Activated naive CD4-positive, alpha-beta T cell treated with Interleukin-2 at 50 U/mL for 16 hours (primary cell): ENCODE results near the gene YWHAG.
"Not testable (repeated sequence)": the region's sequence is repeated elsewhere in the genome, so short reads cannot be mapped to it uniquely, and the experiment has no call there.

Experiments used
- DNase-seq: peaks from one replicate; pipeline ENCODE4 v3.0.0-alpha.2; 2020

Gene YWHAG

DNA sequence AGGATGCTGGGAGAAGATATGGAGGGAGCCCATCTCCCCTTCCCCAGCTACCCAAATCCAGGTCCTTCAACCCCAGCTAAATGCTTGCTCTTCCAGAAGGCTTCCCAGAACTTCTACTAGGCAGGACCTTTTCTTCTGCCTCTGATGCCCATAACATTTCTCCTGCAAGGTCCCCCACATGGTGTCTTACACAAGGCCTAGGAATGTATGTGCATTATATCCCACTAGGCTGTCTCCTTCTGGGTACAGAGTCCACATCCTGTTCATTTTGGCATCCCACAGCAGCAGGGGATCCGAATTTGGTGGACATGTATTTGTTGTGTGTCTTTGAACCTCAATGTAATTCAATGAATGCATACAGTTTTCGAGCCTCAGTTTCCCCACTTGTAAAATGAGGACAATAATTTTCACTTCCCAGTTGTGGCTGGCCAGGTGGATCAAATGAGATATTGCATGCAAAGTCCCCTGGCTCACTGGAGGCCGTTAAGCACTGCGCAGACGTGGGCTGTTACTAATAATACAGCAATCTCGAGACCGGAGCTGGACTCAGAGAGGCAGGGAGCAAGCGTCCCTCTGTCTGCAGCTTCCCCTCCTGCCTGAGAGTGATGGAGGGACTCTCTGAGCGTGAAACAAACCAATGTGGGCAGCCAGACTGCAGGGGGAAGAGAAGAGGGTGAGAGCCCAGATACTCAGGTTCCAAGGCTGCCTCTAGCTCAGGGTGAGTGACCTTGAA lies 18.6 kb upstream of the YWHAG start:
- no peak for DNase-seq

DNA sequence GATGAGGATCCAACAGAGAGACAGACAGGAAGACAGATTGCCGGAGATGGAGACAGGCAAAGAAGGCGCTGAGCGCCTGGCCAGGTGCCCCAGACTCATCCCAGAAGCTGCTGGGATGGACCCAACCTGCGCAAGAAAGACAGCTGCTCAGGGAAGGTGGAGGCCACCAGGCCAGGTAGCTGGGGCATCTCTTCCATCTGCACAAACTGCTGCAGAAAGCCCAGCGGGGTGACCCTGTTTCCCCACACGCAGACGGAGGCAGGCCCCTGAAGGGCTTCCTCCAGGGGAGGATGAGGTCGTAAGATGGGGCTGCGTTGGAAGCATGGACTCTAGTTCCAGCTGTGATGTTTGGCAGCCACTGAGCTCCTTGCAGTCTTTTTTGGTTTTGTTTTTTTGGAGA lies 16.5 kb upstream of the YWHAG start:
- DNase-seq = no peak

DNA sequence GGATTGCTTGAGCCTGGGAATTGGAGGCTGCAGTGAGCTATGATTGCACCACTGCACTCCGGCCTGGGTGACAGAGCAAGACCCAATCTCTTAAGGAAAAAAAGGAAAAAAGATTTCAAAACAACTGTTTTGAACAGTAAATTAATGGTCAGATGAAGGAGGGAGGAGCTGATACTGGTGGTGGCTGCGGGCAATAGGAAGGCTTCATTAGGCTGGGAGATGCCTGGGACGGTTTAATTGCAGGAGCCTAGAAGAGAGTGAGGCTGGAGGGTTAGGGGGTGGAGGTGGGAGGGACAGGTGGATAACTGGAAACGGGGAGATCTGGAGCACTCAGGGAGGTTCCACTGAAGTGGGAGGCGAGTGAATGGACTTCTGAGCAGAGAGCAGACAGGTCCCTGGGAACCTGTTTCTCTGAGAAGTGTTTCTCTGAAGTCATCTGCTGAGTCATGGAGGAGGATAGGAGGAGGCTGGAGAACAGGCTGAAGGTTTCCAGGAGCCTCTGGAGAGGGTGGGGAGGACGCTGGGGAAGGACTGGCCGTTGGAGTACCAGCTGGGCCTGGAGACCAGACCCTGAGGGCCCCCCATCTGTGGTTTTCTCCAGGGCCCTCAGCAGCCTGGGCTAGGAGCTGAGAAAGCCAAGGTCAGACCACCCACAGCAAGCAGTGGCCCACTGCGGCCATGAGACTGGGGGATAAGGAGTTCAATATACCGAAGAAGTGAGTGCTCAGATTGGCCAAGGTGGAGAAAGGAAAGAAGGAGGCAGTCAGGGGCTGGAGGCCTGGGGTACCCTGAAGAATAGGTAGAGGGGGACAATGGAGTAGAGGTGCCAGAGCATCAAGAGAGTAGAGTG lies 14.4 kb upstream of the YWHAG start:
- DNase-seq = no peak

DNA sequence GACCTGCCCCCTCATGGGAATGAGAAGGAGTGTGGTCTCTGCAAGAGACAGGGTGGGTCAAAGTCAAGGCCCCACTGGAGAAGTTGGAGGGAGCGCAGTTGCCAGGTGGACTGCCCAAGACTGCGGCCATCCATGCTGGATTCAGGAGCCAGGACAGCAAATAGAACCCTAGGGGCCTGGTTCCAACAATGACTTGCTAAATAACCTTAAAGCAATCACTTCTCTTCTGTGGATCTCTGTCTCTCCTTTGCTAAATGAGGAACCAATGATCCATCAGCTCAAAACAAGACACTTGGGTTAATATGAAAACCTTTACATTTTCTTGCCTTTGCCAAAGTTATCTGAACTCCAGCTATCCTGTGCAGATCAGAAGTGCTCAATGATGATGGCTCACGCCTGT lies 12.6 kb upstream of the YWHAG start:
- no peak for DNase-seq

DNA sequence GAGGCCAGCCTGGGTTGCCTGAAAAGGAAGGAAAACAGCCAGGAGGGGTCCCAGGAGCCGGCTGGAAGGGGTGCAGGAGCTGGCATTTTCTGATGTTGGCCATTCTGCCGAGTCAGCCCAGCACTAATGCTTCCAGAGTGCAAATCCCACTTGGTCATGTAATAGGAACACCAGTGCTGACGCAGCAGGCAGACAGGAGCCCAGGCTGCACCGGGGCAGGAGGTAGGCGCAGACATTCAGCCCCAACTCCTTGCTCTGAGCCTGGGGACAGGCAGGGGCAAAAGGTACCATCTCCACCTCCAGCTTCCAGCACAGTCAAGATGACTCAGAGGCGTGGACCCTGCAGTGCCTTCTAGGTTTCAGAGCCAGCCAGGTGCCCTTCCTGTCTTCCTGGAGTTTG lies 10.2 kb upstream of the YWHAG start:
- DNase-seq = no peak

DNA sequence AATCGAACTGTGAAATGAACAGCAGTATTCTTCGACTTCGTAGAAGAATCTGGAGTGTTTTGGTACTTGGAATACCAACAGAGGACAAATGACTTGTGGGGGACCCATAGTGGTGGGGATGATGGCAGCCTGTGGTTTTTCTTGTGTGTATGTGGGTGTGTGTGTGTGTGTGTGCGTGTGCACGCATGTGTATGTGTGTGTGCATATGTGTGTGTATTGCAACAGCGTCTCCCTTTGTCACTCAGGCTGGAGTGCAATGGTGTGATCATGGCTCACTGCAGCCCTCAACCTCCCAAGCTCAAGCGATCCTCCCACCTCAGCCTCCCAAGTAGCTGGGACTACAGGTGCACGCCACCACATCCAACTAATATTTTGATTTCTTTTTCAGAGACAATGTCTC lies 9.4 kb upstream of the YWHAG start:
- DNase-seq = no peak

DNA sequence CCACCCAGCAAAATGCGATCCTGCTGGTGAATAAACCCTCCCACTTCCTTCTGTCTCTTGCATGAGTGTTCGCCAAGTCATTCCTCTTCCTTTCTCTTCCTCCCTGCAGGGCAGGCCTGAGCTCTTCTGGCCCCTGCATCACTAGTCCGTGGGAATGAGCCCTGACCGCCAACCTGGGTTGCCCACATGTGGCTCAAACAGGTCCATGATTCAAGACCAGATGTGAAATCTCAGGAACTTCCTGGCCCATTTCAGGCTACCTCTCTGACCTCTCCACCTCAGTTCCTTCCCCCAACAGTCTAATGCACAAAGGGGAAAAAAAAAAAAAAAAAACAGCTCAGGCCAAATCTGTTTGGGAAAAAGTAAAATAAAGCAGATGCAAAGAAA lies 5.4 kb upstream of the YWHAG start:
- no peak for DNase-seq

DNA sequence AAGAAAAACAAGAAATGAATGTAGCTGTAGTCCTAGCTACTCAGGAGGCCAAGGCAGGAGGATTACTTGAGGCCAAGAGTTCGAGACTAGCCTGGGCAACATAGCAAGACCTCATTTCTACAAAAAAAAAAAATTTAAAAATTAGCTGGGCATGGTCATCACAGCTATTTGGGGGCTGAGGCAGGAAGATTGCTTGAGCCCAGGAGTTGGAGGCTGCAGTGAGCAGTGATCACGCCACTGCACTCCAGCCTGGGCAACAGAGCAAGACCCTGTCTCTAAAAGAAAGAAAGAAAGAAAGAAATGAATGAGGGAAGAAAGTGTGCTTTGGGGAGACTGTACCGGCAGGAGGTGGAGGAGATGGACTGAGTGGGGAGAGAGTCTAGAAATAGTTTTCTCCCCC lies 5.0 kb upstream of the YWHAG start:
- not testable (repeated sequence) for DNase-seq

DNA sequence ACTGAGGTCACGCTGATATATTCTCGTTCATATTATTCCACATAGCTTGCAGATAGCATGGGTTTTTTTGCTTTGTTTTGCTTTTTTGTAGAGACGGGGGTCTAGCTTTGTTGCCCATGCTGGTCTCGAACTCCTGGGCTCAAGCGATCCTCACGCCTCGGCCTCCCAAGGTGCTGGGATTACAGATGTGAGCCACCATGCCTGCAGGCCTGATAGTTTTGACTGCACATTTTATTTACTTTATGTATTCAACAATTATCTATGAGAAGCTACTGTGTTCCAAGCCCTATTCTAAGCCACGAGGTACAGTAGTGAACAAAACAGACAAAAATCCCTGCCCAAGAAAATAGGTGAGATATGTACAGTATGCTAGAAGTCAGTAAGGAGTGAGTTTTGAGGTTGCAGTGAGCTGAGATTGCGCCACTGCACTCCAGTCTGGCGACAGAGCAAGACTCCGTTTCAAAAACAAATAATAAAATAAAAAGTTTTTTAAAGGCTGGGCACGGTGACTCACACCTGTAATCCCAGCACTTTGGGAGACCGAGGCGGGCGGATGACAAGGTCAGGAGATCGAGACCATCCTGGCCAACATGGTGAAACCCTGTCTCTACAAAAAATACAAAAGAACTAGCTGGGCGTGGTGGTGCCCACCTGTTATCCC lies 1.3 kb upstream of the YWHAG start:
- no peak for DNase-seq

DNA sequence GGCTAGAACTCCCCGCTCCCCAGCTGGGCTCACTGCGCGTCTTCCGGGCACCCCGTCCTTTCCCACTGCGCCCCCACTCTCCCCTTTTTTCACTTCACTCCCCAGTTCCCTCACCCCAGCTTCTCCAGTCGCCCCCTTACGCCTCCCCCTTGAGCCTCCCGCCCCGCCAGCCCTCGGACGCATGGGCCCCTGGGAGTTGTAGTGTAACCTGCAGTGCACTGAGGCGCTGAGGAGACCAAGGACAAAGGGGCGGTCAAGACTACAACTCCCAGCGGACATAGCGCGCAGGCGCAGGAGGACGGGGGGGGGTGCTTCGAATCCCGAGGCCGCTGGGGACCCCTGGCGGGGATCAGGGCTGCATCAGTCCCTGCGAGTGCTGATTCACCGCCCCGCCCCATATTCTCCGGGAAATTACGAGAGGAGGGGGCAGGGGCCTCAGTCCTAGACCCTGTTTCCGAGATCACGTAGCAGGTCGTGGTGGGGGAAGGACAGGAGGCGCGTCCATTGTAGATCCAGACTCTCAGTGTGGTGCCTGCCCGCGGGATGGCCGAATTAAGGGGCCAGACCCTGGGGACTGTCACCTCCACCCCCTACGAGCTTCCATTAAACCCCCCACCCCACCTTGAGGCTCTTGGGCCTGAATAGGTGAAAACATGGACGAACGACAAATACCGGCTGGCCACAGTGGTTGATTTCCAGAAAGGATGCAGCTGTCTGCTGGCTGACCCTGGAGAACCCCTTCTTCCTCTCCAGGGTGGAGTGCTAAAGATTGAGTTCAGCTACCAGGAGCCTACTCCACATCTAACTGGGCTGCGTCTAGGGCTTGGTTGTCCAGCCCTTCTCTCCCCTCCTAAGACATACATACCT lies 553 bp upstream of the YWHAG start:
- DNase-seq = peak; percentile 92

DNA sequence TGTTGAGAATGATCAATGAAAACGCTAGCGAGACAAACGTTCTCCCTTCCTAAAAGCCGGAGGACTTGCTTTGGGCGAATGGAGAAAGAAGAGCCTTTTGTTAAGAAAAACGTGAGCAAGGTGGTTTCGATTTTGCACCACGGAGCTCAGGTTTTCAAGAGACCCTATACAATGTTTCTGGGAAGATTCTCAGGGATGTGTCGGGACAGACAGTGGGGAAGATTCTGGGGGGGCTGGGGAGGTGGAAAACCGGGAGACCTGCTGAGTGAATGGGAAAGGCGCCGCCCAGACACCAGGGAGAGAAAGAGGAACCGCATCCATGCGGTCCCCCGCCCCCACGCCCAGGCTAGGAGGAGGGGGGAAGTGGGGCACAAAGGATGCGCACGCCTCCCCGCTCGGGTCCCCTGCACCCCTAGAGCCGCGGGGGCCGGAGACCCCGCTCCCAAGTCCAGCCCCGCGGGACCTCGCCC lies 745 bp downstream of the YWHAG start:
- peak; percentile 65 for DNase-seq

DNA sequence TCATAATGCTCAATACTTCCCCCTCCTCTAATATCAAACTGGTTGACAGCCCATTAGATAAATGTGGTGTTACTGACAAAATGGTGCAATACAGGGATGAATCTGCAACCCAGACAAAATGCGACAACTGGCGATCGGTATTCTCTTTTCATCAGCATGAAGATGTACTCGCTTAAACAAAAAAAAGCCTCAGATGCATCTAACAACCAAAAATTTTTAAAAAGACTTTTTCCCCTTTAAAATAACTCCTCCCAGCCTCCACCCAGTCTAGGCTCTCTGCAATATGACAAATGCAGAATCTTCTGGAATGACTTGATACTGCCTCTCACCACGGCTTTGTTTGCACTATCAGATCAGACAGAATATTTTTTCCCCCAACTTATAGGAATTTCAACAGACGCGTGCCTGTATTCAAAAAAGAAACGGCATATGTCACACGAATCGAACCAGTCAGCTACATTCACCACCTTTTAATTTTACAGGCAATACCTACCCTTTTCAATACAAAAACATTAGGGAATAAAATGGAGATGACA lies 1.2 kb downstream of the YWHAG start:
- no peak for DNase-seq

DNA sequence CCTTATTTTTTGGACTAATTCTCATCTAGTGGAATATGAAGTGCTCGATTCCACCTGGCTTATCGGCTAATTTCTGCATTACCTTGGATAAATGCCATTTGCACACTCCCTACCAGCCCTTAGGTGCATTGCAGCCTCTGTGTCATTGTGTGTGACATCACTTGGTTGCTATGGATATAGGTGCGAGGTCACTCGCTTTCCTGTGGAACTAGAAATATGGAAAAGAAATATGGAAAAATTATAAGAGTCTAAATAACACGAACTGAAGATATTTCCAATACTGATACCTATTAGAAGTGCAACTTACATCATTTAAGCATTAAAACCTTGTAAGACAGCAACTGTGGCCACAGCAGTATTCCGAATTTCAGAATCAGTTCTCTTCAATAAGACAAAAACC lies 2.0 kb downstream of the YWHAG start:
- no peak for DNase-seq

DNA sequence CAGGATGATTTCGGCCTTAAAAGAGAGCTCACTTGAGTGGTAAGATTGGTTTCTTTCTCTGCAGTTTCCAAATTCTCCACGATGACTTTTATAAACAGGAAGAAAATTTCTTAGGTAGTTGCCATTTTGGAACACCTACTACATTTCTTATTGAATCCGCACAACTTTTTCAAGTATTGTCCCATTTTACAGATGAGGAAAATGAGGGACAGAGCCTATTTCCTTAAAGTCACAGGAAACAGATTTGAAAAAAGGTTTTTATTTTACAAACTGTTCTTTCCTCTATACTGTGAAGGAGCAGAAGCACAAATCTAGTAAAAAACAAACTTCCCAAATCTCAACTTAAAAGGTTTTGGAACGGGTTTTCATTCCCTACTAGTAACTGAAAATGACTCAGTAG lies 2.7 kb downstream of the YWHAG start:
- no peak for DNase-seq

DNA sequence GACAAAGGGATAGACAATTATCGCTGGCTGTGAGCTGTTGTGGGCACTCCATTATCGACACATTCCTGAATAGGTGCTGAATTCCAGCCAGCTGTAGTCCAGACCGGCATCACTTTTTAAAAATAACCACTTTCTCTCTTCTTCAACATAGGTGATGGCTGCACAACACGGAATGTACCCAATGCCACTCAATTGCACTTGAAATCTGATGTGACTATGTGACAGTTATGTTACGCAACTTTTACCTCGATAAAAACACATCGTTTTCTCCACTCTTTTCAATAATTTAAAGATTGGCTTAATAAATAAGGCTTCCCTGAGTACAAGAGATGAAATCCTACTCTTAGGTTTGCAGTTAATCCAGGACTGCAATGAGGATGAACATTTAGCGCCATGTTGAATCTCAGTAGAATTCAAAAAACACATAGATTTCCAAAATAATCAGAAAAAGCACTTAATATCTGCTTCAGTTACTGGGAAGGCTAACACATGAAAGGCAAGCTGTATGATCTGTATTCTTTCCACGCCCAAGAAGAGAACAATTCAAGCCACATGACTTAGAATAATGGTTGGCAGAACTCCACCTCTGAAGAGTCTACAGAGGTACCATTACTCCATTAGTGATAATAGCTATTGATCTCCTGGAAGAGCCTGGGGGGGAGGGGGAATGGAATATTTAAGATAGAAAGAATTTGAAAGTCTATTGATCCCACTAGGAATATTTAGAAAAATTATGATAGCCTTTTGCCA lies 3.6 kb downstream of the YWHAG start:
- DNase-seq = no peak

DNA sequence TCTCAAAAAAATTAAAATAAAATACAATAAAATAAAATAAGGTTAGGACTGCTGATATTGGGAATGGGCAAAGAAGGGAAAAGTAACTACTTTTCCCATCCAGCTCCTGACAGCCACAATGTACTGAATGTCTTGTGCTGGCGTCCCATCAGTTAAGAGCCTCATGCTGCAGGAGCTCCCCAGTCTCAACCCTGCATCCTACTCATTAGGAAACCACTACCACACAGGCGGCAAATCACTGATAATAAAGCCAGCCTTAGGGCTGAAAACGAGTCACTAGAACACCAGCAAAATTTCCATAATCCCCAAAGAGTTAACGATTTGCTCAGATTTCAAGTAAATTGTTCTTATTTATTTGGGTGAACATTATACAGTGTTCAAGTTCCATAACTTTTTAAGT lies 4.3 kb downstream of the YWHAG start:
- no peak for DNase-seq

DNA sequence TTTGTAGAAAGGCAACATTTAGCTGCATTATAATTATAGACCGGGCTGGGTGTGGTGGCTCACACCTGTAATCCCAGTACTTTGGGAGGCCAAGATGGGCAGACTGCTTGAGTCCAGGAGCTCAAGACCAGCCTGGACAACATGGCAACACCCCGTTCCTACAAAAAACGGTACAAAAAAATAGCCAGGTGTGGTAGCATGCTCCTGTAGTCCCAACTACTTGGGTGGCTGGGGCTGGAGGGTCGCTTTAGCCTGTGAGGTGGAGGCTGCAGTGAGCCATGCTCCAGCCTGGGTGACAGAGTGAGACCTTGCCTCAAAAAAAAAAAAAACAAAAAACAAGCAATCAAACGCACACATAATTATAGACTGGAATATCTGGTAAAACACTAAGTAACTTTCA lies 5.0 kb downstream of the YWHAG start:
- DNase-seq = no peak

DNA sequence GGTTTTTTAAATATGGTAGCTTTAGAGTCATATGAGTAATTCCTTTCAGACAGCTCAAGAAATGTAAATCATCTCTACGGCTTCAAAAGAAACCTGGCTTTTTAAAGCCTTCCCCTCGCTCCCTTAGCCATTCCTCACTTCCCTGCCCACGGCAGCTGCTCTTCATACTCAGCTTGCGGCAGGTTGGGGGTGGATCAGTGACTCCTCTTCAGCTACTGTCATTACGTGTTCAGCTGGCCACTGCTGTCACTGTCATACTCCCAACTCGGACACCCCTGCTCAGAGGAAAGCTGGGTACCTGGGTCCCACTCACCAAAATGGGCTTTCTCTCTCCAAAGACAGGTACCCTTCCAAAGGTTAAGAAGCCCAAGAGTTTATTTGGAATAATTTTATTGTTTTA lies 6.6 kb downstream of the YWHAG start:
- DNase-seq = peak; percentile 12

DNA sequence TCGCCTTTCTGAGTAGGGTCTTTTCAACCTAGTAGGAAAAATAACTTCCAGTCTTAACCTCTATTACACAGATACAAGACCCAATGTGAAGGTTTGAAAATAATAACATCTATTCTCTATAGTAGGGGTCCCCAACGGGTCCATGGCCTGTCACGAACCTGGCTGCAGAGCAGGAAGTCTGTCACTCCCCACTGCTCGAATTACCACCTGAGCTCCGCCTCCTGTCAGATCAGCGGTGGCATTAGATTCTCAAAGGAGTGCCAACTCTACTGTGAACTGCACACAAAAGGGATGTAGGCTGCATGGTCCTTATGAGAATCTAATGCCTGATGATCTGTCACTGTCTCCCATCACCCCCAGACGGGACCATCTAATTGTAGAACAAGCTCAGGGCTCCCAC lies 7.4 kb downstream of the YWHAG start:
- no peak for DNase-seq

DNA sequence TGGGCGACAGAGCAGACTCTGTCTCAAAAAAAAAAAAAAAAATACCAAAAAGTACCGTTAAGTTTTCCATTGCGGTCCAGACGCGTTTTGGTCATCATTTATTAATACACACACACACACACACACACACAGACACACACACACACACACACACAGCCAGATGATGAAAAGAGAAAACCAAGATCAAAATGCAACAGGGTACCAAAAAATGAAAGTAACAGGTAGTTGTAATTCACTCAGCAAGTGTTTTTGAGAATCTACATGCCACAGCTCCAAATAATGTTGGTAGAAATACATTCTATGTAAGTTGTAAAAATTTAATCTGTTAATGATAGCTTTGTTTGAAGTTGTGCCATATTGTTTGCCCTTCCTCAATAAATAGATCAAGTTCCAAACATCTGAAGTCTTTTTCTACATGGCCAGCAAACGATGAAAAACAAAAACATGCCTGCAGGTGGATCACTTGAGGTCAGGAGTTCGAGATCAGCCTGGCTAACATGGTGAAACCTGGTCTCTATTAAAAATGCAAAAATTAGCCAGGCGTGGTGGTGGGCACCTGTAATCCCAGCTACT lies 9.4 kb downstream of the YWHAG start:
- no peak for DNase-seq

DNA sequence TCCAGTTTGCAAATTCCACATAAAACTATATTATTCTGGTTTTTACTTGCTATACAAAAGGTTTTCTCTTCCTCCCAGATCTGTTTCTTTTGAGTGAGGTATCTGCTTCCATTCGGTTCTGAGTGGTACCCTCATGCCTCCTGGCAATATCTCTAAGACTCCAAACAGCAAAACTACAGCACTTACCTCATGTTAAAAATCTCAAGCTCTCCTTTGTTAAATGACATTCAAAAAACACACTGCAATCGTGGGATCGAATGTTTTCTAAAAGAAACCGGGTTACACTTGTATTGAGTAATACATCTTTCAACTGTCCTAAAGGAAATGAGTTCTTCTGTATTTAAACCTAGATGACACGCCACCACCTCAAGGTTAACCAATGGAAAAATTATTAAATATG lies 11.1 kb downstream of the YWHAG start:
- DNase-seq = no peak

DNA sequence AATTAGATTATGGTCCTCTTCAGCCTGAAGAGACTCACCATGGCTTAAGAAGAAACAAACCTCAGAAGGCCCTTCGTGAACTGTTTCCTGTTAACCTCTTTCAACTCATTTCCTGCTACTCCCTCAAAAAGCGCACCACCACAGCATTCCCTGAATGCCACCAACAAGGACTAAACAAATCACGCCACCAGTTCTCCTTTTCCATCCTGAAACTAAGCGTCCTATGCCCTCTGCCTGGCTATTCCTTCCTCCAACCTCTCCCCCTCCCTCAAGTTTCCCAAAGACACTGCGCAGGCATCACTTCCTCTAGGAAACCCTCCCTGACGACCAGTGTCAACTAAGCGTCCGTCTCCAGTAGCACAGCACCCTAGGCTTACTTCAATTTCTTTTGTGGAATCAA lies 12.0 kb downstream of the YWHAG start:
- DNase-seq = no peak
